Gastrocnemius medialis (tissue), 4 donors: ENCODE data around the gene G6PC1.

ENCODE experiments used
- CTCF ChIP-seq, 5 experiments: fragments of 450-650 bp in 3 of 5; fragments of 200-600 bp in 2 of 5; sonication (generic) in 2 of 5; IDR thresholded peaks in 4 of 5; conservative IDR thresholded peaks in 1 of 5; 1 replicate in 4 of 5; 2 replicates in 1 of 5; pipeline ENCODE4 v1.5.1; 2016 to 2019; ENCODE audit warnings: antibody characterized with exemption in 5 of 5, mild to moderate bottlenecking in 3 of 5, moderate library complexity in 3 of 5
- POLR2A ChIP-seq, 2 donors: fragments of 450-650 bp; IDR thresholded peaks; one replicate each; pipeline ENCODE4 v1.6.1; 2017; ENCODE audit warnings: antibody characterized with exemption in 2 of 2, mild to moderate bottlenecking in 2 of 2, moderate library complexity in 2 of 2

- TF ChIP-seq CTCF (IDR thresholded peaks at IDR 0.05 in 4 of 5, conservative IDR thresholded peaks at IDR 0.05 in 1 of 5) = no peak
- TF ChIP-seq POLR2A (IDR thresholded peaks at IDR 0.05) = no peak
Measured at GRCh38 chr17:42879596-42879985, 21.0 kb upstream of the G6PC1 start.
